ENCODE data around the gene DISP2. TPM values are rescaled to one million over a fixed set of nuclear protein-coding genes. Genes with fewer than 3 reads are reported as not detected.

DISP2 gene
- total RNA-seq, 4 donors from 2014 or later = 0.14 to 0.85 TPM; not detected in 2

DNA sequence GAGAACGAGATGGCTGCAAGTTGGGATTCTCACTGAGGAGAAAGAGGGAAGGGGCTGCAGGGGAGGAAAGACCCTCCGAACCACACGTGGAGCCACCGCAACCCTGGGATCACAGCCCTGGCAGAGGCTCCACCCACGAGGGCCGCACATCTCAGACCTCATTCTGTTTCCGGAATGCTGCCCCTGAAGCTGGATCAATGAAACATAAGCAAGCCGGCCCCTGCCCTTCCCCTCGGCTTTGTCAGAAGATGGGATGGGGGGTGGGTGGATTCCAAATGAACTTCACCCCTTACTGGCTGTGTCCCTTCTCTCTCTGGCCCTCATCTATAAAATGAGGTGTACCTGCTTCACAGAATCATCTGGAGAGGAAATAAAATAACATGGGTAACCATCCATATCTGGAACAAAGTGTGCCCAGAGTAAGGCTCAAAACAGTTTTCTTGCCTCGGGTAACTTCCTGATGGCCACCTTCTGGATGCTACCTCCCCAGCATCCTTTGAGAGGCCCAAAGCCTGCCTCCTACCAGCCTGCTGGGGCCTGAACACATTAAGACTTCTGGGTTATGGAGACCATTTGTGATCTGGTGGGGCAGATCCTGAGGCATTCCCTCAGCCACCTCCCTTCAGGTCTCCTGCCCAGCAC lies 12.7 kb upstream of the DISP2 start:
- no peaks in the 10 kb centered on the region for H3K9me3 ChIP-seq
- H3K36me3 ChIP-seq = no peaks in the 10 kb centered on the region
- H3K27ac ChIP-seq = no peak overlapping the region
- intact Hi-C loops (cut with DNase I; ENCODE audit: low total_unique reads) = loop anchor here (10.0 kb wide), 1 partner anchor 61 kb away; the partner anchor contains the start of gene ANKRD63
- DNase-seq = no peak
- no peak overlapping the region for H3K4me3 ChIP-seq
- peaks cover 0 to 3% of the 10 kb centered on the region in 2 donors for H3K4me1 ChIP-seq
- TF ChIP-seq CTCF (IDR thresholded peaks at IDR 0.05) (no peak), POLR2A (IDR thresholded peaks at IDR 0.05) (no peak)
- no peaks in the 10 kb centered on the region for H3K27me3 ChIP-seq

DNA sequence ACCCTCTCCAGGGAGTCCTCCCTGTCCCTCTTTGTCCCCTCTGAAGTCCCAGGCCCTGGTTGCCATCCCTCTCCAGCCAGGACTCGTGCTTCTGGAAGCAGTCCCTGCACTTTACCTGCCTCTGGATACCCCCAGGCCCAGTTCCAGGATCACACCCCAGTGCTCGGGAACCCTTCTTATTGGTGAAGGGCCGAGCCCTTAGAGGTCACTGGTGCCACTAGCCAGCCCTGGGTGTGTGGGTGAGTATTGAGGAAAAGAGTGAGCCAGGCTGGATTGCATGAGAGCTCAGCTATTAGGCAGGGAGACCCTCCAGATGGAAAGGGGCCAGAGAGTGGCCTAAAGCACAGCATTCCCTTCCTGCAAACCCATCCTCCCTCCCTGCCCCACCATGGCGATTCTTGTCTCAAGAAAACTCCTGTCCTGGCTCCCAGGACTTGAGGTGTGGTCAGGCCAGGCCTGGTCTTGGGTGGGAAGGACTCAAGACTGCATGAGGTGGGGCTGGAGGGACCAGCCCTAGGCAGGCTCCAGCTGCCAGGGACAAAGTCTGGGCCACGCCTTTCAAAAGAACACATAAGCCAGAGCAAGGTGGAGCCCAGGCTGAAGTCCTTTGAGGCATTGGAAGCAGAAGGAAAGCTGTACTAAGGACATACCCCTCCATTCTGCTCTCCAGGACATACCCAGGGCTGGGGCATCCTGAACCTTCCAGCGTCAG lies 12.0 kb upstream of the DISP2 start:
- H3K36me3 ChIP-seq = no peaks in the 10 kb centered on the region
- TF ChIP-seq POLR2A (IDR thresholded peaks at IDR 0.05) (no peak), CTCF (IDR thresholded peaks at IDR 0.05) (no peak)
- H3K27me3 ChIP-seq = no peaks in the 10 kb centered on the region
- H3K4me1 ChIP-seq = peaks cover 0 to 2% of the 10 kb centered on the region in 2 donors
- no peaks in the 10 kb centered on the region for H3K9me3 ChIP-seq
- H3K27ac ChIP-seq = no peak overlapping the region
- no peak overlapping the region for H3K4me3 ChIP-seq
- DNase-seq = no peak
- intact Hi-C loops (cut with DNase I; ENCODE audit: low total_unique reads) = loop anchor here (10.0 kb wide), 1 partner anchor 61 kb away; the partner anchor contains the start of gene ANKRD63

GRCh38 chr15:40346579-40347558 lies 11.2 kb upstream of the DISP2 start:
- TF ChIP-seq POLR2A (IDR thresholded peaks at IDR 0.05) = no peak
- no peak for TF ChIP-seq CTCF (IDR thresholded peaks at IDR 0.05)
- H3K36me3 ChIP-seq = no peaks in the 10 kb centered on the region
- no peaks in the 10 kb centered on the region for H3K27me3 ChIP-seq
- DNase-seq = no peak
- no peaks in the 10 kb centered on the region for H3K4me1 ChIP-seq
- no peaks in the 10 kb centered on the region for H3K9me3 ChIP-seq
- H3K4me3 ChIP-seq = no peak overlapping the region
- H3K27ac ChIP-seq = no peak overlapping the region
- intact Hi-C loops (cut with DNase I; ENCODE audit: low total_unique reads) = loop anchor here (10.0 kb wide), 1 partner anchor 62 kb away; the partner anchor contains the start of gene ANKRD63

DNA sequence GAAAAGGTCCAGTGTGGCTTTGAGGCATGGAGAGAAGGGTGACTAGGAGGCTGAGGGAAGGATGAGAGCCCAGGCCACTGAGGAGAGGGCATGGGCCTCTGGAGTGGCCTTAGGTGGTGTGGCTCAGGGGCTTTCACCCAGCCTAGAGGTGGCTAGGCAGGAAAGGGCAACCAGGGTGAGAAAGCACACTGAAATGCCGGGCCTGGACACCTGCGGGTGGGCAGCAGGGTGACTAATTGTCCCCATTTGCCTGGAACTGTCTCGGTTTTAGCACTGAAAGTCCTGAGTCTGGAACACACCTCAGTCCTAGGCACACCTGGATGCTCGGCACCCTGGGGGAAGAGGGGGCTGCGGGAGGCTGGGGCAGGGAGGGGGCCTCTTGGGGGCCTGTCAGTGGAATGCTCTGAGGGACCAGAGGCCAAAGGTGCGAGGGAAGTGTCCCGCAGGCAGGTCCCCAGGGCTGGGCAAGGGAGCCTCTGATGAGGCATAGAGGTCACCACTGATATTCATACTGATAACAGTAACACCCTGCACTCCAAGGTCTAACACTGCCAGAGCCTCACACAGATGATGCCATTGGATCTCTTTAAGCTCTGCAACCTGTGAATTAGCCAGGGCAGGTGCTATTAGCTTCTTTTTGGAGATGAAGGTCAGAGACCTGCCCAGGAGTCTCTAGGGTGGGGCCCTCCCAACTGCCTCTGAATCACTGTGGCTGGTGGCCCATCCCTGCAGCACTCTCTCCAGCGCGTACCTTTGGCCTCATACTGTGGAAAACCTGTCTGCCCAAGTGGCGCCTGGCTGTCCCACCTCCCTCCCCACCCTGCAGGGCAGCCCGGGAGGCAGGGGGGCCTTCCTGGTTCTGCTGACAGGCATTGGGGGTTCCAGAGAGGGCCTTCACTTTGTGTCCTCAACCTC lies 10.2 kb upstream of the DISP2 start:
- DNase-seq = no peak
- Histone ChIP-seq H3K4me3 (no peak overlapping the region), H3K9me3 (no peaks in the 10 kb centered on the region), H3K36me3 (no peaks in the 10 kb centered on the region), H3K4me1 (no peaks in the 10 kb centered on the region), H3K27ac (no peak overlapping the region), H3K27me3 (no peaks in the 10 kb centered on the region)
- intact Hi-C loops (cut with DNase I; ENCODE audit: low total_unique reads) = loop anchor here (10.0 kb wide), 1 partner anchor 63 kb away; the partner anchor contains the start of gene ANKRD63
- no peak for TF ChIP-seq CTCF (IDR thresholded peaks at IDR 0.05)
- no peak for TF ChIP-seq POLR2A (IDR thresholded peaks at IDR 0.05)

Data from uterus (tissue), 4 donors.